NK-92 (cell line): ENCODE measurements around the gene ANKS1A.
"Not testable (repeated sequence)": the region's sequence is repeated elsewhere in the genome, so short reads cannot be mapped to it uniquely, and the experiment has no call there.

Experiments
- DNase-seq: peaks from one replicate; lab custom pipeline; 2025; ENCODE audit not compliant: unreplicated experiment; lab: John Stamatoyannopoulos, UW

The ANKS1A gene

GRCh38 chr6:34919651-34920050 lies 30.6 kb downstream of the ANKS1A start:
- no peak for DNase-seq

- no peak for DNase-seq
Measured at GRCh38 chr6:34920097-34920496, 31.0 kb downstream of the ANKS1A start.

GRCh38 chr6:34922177-34922663 lies 33.2 kb downstream of the ANKS1A start:
- no peak for DNase-seq

GRCh38 chr6:34924831-34925625 lies 36.0 kb downstream of the ANKS1A start:
- no peak for DNase-seq

- no peak for DNase-seq
Measured at GRCh38 chr6:34926655-34927054, 37.6 kb downstream of the ANKS1A start.

GRCh38 chr6:34928220-34928619 lies 39.2 kb downstream of the ANKS1A start:
- no peak for DNase-seq

- no peak for DNase-seq
Measured at GRCh38 chr6:34928695-34929094, 39.6 kb downstream of the ANKS1A start.

- no peak for DNase-seq
Measured at GRCh38 chr6:34929241-34929978, 40.4 kb downstream of the ANKS1A start.

- no peak for DNase-seq
Measured at GRCh38 chr6:34930221-34930620, 41.2 kb downstream of the ANKS1A start.

GRCh38 chr6:34932202-34932601 lies 43.1 kb downstream of the ANKS1A start:
- not testable (repeated sequence) for DNase-seq

- DNase-seq: no peak
Measured at GRCh38 chr6:34934516-34934915, 45.5 kb downstream of the ANKS1A start.

GRCh38 chr6:34938268-34938667 lies 49.2 kb downstream of the ANKS1A start:
- DNase-seq: no peak

GRCh38 chr6:34940030-34940434 lies 51.0 kb downstream of the ANKS1A start:
- no peak for DNase-seq

GRCh38 chr6:34941421-34941820 lies 52.4 kb downstream of the ANKS1A start:
- DNase-seq: no peak

GRCh38 chr6:34945317-34945716 lies 56.3 kb downstream of the ANKS1A start:
- no peak for DNase-seq

GRCh38 chr6:34947561-34947960 lies 58.5 kb downstream of the ANKS1A start:
- DNase-seq: no peak

GRCh38 chr6:34949636-34950035 lies 60.6 kb downstream of the ANKS1A start:
- DNase-seq: no peak

GRCh38 chr6:34950849-34951248 lies 61.8 kb downstream of the ANKS1A start:
- no peak for DNase-seq

GRCh38 chr6:34951731-34952130 lies 62.7 kb downstream of the ANKS1A start:
- no peak for DNase-seq

- DNase-seq: no peak
Measured at GRCh38 chr6:34953061-34954025, 64.3 kb downstream of the ANKS1A start.

GRCh38 chr6:34955442-34955841 lies 66.4 kb downstream of the ANKS1A start:
- no peak for DNase-seq
